GOT3 (cell line): ENCODE measurements around the gene DAB1.

Experiments
- DNase-seq: peaks from one replicate; lab custom pipeline; 2025; ENCODE audit warnings: mixed read lengths; lab: John Stamatoyannopoulos, UW

DAB1 gene

GRCh38 chr1:57020216-57020615 is 403.6 kb downstream of the DAB1 start:
- no peak for DNase-seq

- DNase-seq: no peak
These were observed 404.5 kb downstream of the DAB1 start for GRCh38 chr1:57019236-57019839.

DNA sequence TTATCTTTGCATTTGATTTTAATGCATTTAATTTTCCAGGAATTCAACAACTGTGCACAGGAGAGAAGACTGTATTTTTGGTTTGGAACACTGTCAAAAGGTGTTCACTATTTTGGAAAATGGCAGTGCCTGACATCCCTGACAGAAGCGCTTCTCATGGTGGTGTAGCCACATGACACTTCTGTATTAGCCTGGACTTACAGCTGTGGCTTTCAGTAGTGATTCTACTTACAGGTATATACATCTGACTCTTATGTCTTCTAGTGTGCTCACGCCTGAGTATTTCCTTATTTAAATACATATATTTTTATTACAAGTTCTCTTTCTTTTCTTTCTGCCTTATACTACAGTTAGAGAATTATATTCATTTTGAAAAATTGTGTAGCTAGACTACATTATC is 405.7 kb downstream of the DAB1 start:
- DNase-seq: no peak

DNA sequence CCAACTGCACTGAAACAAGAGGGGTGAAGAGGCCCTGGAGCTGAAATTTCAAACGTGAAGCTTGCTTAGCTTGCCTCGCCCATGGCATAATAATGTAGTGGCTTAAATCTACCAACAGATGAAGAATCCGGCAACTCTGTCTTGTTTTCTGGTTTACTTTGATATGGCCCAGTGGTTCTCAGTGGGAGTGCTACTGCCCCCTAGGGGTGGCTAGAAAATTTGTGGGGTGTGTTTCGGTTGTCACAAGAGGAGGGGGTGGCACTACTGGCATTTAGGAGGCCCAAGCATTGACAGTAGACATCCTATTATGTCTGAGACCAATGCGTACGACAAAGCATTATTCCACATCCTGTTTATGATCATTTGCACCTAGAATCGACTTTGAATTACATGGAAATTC is 406.1 kb downstream of the DAB1 start:
- no peak for DNase-seq

- DNase-seq: no peak
These were observed 406.7 kb downstream of the DAB1 start for GRCh38 chr1:57017200-57017599.

- no peak for DNase-seq
These were observed 408.8 kb downstream of the DAB1 start for GRCh38 chr1:57015071-57015470.

DNA sequence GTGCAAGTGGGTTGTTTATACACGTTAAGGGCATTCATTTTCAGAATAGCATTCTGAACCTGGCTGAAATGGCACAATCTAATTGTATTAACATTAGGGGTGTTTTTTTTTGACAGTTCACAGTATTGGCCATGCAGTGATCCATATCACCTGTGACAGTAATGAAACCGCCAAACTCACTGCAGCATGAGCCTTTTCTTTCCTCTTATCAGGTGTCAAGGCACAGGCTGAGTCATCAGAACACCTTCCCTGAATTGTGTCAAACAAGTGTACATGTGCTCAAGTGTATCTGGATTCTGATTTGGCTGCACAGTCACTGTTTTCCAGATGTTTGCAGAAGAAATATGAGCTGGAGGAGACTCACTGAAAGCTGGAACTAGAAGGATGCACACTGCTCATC is 410.3 kb downstream of the DAB1 start:
- DNase-seq: no peak

GRCh38 chr1:57012315-57012714 is 411.5 kb downstream of the DAB1 start:
- DNase-seq: no peak

- DNase-seq: no peak
These were observed 413.3 kb downstream of the DAB1 start for GRCh38 chr1:57010511-57010910.

DNA sequence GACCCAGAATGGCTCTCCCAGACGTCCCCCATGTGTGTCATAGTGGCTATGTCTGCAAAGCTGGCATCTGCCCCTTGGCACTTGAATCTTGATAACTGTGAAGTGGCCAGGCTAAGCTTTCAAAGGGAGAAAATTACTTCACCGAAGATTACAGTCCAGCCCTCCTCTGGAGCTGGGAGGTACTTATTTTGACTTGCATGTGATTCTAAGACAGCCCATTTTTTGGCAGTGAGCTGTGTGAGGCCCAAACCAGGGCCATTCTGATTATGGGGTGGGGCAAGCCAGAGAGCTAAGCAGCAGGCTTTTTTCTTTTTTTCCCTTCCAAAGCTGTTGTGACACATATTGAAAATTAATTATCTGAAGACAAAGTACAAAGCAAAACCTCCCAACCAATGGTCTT is 415.9 kb downstream of the DAB1 start:
- DNase-seq: no peak

GRCh38 chr1:57007472-57007871 is 416.4 kb downstream of the DAB1 start:
- DNase-seq: no peak

GRCh38 chr1:57003398-57004139 is 420.3 kb downstream of the DAB1 start:
- DNase-seq: no peak

DNA sequence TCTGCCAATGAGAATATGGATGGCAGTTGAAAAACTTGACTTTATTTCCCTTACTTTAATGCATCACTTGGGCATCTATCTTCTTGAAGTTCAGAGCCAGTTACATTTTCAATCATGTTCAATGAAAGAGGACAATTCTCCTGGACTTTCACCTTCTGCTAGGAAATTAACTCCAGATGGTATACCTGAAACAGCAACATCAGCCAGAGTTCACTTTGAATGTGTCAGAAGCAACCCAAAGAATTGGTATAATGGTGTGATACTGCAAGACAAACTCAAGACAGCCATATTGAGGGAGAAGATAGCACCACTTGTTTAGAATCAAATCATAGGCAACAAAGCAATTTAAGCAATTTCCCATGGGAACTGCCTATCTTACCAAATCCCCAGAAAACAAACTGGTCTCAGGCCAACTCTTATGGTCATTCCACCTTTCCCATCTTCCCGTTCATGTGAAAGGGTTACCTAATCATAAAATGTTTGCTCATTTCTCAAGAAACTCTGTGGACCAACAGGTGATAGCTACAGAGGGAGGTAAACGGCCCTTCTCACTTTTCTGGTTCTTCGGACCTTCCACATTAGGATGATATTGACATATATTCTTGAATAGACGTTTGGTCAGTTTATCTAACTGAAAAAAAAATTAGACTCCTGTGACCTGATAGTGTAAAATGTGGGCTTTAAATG is 428.3 kb downstream of the DAB1 start:
- no peak for DNase-seq

GRCh38 chr1:56993475-56993874 is 430.4 kb downstream of the DAB1 start:
- no peak for DNase-seq

DNA sequence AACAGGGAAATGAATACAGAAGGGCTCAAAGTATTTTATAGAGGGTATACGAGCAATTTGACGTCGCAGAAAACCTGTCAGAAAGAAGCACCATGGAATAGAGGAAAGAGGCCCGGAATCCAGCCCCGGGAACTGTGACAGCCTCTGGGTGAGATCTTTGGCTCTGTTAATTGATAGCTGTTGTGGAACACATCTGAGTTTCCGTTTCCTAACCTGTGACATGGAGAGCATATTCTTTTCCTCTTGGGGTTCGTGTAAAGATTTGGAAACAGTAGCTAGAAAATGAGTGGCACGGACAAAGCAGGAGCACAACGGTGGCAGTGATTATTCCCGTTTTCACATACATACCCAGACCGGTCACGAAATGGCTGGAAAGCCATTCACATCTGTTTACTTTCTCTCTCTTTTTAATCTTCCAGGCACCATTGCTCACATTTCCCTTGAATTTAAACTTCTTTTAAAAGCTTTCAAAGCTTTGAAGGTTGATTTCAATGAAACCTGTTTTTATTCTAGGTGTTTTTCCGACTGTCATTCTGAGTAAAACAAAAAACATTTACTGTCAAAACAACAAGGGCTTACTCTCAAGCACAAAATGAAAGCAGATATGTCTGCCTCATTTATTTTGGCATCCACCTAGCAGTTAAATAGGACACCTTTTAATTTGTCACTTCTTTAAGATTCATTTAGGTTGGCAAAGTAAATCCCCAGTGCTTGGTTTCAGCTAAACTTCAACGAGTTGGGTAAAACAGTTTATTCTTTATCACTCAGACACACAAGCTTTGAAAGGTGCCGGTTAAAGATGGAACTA is 431.3 kb downstream of the DAB1 start:
- DNase-seq: no peak

- DNase-seq: no peak
These were observed 432.3 kb downstream of the DAB1 start for GRCh38 chr1:56991576-56991975.

- DNase-seq: no peak
These were observed 437.5 kb downstream of the DAB1 start for GRCh38 chr1:56986397-56986796.

DNA sequence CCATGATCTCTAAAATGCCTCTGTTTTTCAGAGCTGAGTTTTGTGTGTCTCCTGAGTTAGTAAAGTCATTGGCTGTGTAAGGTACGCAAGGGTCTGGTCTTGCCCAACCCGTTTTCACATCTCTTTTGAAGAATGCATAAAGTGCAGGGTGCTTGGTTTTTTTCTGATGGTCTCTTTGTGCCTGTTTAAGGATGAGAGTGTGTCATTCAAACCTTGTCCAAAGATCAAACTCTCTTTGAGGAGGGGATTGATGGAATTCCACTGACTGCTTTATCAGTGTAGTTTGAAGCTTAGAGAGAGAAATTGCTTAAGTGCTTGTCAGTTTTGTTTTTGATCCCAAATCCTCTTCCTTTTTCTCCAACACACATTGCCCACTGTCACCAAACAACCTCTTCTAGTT is 438.0 kb downstream of the DAB1 start:
- DNase-seq: no peak

DNA sequence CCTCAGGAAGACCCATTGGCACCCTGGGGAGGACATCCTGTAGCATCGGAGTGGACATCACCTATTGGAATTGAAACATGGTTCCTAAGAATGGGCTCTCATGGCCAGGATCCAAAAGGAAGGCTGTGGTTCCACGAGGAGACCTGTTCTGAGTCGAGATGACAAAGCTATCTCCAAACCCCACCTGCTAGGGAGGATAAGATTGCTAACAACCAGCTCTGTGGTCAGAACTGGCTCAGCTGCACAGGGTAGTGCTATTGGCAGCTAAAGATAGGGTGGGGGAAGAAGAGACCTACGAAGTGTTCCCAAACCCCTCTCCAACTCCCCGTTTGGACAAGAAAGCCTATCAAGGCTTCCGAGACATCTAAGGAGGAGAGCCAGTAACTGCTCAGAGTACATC is 440.4 kb downstream of the DAB1 start:
- DNase-seq: no peak

- DNase-seq: no peak
These were observed 443.7 kb downstream of the DAB1 start for GRCh38 chr1:56979986-56980755.

- DNase-seq: no peak
These were observed 445.0 kb downstream of the DAB1 start for GRCh38 chr1:56978819-56979218.

DNA sequence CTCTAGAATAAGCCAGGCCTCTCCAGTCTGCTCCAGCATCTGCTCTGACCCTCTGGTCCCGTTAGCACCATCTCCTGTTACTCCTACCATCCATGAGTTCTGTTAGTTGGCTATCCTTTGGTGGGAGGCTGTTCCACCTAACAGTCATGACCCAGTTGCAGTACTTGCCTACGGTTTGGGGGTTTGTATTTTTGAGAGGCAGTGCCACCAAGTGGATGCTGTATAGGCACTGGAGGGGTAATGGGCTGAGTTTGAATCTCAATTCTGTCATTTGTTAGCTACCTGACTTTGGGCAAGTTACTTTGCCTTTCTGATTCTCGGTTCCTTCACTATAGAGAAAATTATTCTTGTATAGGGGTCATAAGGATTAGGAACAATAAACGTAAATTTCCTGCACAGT is 445.9 kb downstream of the DAB1 start:
- DNase-seq: no peak
